NB4 (cell line): ENCODE measurements around the gene TPRG1.

Experiments
- MYC ChIP-seq: IDR thresholded peaks from 2 replicates; pipeline ENCODE4 v1.6.1; 2011; ENCODE audit warnings: low read depth, low read length
- POLR2A ChIP-seq: IDR thresholded peaks from 2 replicates; pipeline ENCODE4 v1.6.1; 2011; ENCODE audit warnings: mild to moderate bottlenecking; ENCODE audit not compliant: insufficient read length; ENCODE audit errors: extremely low read depth
- TF ChIP-seq, protein P1 (sequence below): IDR thresholded peaks from one replicate; pipeline ENCODE4 v1.5.1; 2012; ENCODE audit warnings: low read depth, low read length

DNA sequence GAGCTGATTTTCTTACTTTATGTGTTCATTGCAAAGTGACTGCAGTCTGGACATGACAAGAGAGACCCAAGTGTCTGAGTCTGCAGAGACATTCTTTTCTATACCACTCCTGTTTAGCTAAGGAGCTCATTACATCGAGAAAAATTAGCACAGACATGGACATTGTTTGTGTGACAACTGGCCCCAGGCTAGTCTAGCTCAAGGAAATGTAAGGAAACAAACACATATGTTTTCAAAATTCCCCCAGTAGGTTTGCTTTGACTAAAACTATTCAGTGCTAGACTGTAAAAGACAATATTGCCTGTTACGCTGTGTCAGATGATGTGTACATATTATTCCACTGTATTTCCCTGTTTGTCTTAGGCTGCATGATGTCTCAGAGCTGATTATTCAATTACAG is 40.9 kb downstream of the TPRG1 start:
- TF ChIP-seq POLR2A = no peak
- TF ChIP-seq MYC = no peak
- TF ChIP-seq, protein P1, sequence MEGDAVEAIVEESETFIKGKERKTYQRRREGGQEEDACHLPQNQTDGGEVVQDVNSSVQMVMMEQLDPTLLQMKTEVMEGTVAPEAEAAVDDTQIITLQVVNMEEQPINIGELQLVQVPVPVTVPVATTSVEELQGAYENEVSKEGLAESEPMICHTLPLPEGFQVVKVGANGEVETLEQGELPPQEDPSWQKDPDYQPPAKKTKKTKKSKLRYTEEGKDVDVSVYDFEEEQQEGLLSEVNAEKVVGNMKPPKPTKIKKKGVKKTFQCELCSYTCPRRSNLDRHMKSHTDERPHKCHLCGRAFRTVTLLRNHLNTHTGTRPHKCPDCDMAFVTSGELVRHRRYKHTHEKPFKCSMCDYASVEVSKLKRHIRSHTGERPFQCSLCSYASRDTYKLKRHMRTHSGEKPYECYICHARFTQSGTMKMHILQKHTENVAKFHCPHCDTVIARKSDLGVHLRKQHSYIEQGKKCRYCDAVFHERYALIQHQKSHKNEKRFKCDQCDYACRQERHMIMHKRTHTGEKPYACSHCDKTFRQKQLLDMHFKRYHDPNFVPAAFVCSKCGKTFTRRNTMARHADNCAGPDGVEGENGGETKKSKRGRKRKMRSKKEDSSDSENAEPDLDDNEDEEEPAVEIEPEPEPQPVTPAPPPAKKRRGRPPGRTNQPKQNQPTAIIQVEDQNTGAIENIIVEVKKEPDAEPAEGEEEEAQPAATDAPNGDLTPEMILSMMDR = no peak
